ENCODE measurements around the gene DNMT3A.
"Not testable (repeated sequence)": the region's sequence is repeated elsewhere in the genome, so short reads cannot be mapped to it uniquely, and the experiment has no call there.

DNMT3A gene

DNA sequence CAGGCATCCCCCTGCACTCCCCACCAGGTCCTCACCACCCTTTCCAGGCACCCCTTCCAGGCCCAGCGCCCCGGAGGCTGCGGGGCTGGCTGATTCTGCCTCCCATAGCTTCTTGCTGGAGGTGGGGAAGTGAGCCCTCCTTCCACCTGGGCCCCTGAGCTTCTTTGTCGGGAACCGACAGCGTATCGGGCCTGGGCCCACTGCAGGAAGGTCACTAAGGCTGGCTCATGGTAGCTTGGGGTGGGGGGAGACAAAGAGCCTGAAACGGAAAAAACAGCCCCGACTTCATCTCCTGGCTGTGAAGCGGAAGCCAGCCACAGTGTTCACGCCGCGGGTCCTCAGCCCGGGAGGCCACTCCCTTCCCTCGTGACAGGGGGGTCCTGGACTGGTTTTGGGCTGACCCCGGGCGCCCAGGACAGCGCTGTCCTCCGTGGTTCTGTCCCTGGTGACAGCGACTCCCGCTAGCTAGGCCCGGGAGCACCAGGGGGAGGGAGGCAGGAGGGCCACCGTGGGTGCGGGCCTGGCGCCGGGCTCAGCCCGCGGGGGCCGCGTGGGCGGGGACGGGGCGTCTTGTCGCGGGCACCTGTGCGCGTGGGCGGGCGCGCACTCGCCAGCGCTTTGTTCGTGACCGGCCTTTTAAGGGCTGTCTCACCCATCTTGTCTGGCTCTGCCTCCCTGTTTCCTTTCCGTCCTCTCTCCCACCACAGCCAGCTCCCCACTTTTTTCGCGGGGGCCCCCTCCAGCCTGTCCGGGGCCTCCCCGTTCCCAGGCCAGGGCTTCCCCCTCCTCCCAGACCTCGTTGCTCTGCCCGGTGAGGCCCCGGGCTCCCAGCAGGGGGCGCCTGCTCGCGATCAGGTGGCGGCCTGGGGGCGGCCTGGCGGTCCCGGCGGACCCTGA, 64.9 kb downstream of the DNMT3A start:
- peak; percentile 85 for DNase-seq

- no peak for DNase-seq
Measured at GRCh38 chr2:25275575-25275965, 66.2 kb downstream of the DNMT3A start.

DNA sequence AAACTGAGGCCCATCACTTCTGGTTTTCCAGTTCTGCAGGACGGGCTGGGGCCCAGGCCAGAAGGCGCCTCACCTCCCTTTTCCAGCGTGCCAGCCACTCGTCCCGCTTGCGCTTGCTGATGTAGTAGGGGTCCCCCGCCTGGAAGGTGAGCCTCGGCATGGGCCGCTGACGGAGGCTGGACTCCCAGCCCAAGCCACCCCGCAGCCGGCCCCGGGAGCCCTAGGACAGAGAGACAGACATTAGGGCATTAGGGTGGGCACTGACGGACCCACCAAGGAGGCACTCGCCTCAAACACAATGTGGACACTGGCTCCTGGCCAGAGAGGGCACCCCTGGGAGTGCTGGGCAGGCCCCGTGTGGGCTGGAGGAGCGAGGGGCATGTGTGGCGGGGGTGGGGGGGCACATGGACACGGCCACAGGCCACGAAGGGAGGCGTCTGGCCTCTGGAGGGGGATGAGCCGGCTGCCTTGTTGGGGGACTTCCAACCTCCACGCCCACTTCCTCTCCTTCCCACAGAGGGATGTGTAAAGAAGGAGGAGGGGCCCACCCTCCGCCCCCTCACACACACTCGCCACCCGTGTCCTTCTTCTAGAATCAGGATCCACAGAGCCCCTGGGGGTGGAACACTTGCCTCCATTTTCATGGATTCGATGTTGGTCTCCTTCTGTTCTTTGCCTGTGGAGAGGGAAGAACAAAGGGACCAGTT, 66.7 kb downstream of the DNMT3A start:
- no peak for DNase-seq

DNA sequence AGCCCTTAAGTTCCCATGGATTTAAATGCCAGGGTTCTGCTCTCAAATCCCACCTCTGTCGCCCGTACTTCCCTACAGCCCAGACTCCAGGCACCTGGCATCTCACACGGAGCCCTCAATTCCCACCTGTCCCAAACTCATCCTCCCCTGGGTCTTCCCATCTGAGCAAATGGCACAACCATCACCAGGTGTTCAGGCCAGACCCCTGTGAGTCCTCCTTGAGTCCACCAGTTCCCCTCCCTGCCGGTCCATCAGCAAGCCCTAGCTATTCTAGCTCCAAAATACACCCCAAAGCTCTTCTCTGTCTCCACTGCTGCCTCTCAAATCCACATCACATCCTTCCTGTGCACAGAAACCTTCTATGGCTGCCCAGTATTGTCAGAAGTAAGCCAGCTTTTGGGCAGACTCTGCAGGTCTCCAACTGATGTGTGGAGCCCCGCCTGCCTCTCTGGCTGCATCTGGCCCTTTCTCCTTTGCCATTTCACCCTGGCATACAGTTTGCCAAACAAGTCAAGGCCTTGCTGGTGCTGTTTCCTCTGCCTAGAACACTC, 67.7 kb downstream of the DNMT3A start:
- DNase-seq = no peak

GRCh38 chr2:25272705-25273104, 69.0 kb downstream of the DNMT3A start:
- DNase-seq = not testable (repeated sequence)

GRCh38 chr2:25270061-25270460, 71.7 kb downstream of the DNMT3A start:
- no peak for DNase-seq

DNA sequence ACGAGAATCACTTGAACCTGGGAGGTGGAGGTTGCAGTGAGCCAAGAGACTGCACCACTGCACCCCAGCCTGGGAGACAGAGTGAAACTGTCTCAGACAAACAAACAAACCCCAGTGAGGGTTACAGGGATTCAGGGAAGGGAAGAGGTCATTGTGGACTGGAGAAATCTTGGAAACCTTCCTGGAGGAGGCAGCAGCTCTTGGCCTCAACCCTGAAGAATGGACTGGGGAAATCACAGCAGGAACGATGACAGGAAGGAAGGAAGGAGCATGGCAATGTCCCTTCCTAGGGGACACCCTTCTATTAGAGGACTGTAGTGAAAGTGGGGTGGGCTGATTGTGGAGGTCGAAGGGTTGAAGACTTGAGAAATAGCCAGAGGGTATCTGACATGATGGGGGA, 72.5 kb downstream of the DNMT3A start:
- no peak for DNase-seq

DNA sequence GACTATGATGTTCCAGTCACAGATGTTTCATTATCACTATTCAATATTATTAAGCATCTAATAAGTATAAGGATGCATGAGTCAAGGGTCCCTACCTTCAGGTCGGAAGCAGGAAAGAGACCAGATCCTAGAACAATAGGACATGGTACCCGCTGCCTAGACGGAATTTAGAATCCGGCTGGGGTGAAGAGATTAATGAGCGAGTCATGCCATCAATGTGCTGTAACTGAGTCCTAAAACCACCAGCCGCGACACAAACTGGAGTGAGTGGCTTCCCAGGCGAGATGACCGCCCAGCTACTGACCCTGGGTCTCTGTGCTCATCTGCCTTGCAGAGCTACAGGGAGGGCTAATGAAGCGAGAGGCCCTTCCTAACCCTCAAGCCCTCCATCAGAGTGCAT, 73.6 kb downstream of the DNMT3A start:
- no peak for DNase-seq

DNA sequence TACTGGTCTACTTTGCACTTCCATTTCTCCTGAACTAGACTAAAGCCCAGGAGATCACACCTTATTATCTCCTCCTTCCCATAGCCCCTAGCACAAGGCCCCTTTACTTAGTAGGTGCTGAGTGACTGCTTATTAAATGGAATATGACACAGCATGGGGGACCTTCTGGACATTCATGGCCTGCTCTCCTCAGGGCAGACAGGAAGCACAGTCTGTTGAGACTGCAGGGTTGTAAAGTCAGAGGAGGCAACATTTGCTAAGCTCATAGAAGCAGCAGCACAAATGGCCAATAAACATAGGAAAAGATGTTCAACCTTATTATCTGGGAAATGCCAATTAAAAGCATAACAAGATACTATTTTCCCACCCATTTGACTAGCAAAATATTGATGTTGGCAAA, 75.3 kb downstream of the DNMT3A start:
- no peak for DNase-seq

DNA sequence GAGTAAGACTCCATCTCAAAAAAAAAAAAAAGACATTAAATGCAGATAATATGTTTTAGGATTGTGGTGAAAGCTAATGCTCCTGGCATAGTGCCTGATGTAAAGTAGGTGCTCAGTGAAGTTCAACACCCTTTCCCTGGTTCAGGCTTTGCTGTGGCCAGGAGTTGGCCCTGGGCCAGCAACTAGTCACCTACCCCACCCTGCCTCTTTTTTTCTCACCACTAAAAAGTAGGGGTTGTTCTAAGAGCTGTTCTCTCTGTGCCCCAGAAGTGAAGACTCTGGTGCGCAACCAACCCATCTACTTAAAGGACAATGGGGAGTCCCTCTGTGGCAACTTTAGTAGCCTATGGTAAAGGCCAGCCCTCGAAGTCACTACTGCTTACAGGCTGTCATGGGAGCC, 75.9 kb downstream of the DNMT3A start:
- no peak for DNase-seq

DNA sequence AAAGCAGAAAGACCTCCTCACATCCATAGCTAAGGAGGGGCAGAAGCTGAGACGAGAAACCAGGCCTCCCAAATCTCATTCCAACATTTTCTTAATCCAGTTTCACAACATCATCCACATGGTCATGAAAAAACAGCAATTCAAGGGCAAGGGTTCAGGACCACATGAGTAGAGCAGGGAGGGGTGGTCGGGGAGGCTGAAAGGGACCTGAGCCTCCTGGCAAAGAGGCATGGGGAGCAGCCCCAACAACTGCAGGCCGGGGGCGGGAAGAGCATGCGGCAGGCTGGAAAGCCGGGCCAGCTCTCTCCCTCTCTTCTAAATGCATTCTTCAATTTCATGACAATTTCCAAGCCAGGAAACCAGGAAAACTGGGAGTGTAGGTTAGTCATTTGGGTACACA, 76.7 kb downstream of the DNMT3A start:
- no peak for DNase-seq

DNA sequence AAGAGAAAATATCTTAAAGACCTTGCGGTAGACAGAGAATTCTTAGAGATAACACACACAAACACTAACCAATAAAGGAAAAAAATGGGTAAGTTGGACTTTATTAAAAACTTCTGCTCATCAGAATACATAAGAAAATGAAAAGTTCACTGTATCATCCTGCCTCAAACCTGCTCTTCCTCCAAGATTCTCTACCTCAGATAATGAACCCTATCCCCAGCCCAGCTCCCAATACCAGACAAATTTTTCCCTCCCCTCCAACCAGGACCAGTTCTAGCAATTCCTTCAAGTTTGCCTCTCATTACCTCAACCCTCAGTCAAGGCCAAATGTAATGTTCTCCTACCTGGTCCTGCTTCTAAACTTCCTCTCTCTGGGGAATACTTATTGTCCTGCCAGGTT, 79.4 kb downstream of the DNMT3A start:
- no peak for DNase-seq

GRCh38 chr2:25259737-25260124, 82.0 kb downstream of the DNMT3A start:
- no peak for DNase-seq

DNA sequence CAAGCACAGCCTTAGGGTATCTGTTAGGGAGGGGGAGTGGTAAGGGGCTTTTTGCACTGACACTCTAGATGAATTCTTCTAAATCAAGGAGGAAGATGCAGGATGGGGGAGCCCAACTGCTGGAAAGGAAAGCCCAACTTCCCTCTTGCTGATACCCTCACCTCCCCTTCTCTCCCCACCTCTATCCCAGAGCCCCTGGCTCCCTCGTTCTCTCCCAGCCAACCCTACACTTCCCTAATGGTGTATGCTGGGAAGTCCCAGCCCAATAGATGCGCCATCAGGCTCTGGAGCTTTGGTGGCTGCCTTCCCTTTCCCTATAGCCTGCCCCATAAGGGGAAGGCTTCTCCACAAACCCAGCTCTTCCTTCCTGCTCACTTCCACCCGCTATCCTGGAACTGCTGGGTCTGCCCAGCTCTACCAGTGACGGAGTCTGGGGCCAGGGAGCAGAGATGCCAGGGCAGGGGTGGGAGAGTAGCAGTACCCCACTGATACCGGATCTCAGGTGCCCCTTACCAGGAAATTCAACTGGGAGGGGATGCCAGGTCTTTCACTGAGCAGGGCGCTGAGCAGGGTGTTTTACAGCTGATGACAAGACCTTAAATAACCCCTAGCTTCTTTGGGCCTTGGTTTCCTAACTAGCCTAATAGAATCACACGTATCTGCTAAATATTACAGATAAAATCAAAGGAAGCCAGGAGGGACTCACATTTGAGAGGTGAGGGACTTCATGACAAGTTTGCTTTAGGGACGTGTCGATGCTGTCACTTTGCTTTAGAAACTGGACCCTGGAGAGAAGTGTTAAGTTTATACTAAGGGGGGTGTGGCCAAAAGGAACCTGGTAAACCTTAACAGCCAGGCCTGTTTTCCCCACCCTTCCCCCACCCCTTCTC, 82.6 kb downstream of the DNMT3A start:
- DNase-seq = no peak

GRCh38 chr2:25257931-25258846, 83.5 kb downstream of the DNMT3A start:
- no peak for DNase-seq

DNA sequence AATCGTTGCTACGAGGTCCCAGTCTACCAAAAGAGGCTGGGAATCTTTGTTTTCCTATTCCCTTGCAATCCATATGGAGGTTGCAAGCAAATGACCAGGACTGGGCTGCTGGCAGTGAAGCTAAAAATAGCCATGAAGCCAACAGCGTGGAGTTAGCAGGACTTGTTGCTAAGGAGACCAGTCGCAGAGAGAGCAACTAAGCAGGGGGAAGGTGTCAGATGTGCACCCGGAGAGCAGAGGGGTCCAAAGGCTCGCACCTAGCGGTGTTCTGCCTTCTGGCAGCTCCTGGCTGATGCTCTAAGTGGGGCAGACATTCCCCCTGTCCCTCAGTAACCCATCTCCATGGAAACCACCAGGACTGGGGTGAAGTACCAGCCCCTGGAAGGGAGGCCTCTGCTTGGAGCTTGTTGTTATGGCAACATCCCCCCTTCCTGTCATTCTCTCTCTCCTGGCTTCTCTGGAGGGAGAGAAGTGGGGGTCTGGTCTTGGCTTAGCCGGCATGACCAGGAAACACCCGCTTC, 84.6 kb downstream of the DNMT3A start:
- DNase-seq = no peak

DNA sequence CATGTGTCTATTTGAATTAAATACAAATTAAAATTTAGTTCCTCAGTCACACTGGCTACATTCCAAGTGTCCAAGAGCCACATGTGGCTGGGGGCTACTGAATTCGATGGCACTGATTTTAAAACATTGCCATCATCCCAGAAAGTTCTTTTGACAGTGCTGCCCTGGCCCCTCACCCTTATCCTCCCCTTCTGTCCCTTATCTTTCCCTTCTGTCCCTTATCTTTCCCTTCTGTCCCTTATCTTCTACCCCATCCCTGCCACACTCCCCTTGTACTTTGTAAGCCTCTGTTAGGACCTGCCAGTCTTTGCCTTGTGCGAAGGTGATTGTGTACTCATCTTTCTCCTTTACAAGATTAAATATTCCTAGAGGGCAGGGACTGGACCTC, 85.2 kb downstream of the DNMT3A start:
- DNase-seq = no peak

DNA sequence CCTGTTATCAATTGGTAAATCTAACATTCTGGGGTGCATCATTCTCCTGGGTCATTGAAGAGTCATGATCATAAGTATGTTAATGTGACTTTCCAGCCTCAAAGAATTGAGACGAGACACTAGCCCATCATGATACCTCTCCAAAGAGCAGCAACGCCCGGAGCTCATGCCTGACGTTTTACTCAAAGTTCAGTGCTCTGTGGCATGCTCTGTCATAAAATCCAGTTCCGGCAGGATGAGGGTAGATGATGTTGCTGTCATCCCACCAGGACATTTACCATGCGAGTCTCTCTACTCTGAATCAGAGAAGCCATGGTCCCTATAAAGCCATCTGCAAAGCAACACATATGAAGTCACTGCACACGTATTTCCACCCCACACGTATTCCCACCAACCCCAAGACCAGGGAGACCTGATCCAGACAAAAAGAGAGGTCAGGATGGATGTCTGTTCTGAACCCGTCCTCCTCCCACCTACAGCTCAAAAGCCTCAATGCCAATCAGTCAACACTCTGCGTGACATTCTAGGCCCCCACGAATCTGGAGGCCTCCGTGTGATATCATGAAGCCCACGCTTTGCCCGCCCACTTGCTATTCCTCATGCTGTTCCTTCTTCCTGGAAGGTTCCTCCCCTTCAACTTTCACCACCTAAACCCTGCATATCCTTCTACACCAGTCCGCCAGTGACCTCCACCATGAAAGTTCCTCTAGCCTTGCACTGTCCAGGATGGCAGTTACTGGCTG, 85.8 kb downstream of the DNMT3A start:
- no peak for DNase-seq

- DNase-seq = no peak
Measured at GRCh38 chr2:25254961-25255360, 86.8 kb downstream of the DNMT3A start.

GRCh38 chr2:25253153-25253626, 88.5 kb downstream of the DNMT3A start:
- DNase-seq = no peak
